ENCODE measurements around the gene CD40LG.

- TF ChIP-seq POLR2A (IDR thresholded peaks at IDR 0.05; ENCODE audit: low read length), result no peak
- TF ChIP-seq GATA1 (IDR thresholded peaks at IDR 0.05; ENCODE audit: low read depth, low read length), result no peak
Measured at GRCh38 chrX:136697156-136697555, 49.2 kb downstream of the CD40LG start.
